GM23338 (cell line): ENCODE measurements around the gene OPRD1. TPM values are rescaled to one million over a fixed set of nuclear protein-coding genes. Genes with fewer than 3 reads are reported as not detected.

Source experiments
- ATAC-seq: fragments of 200-7000 bp; cut with Tn5 transposase; 3 replicates; pipeline ENCODE4 v1.9.1; 2020
- DNase-seq: peaks from one replicate; pipeline ENCODE4 v3.0.0-alpha.2; 2015; ENCODE audit warnings: low spot score
- H2AFZ ChIP-seq: fragments of 200-600 bp; sonication (generic); 2 replicates; pipeline ENCODE4 v1.8.0; 2016; ENCODE audit warnings: antibody characterized with exemption, mild to moderate bottlenecking, moderate library complexity
- H3F3A ChIP-seq: fragments of 200-600 bp; sonication (generic); replicated peaks from 2 replicates; pipeline ENCODE4 v1.8.0; 2017; ENCODE audit warnings: antibody characterized with exemption, mixed run types, low read depth
- H3K27ac ChIP-seq: fragments of 200-600 bp; sonication (generic); 2 replicates; pipeline ENCODE4 v1.6.1; 2016; ENCODE audit warnings: low read depth
- H3K27me3 ChIP-seq: fragments of 200-600 bp; sonication (generic); 2 replicates; pipeline ENCODE4 v1.8.0; 2016; ENCODE audit warnings: mild to moderate bottlenecking, mixed run types, moderate library complexity; ENCODE audit not compliant: insufficient read depth
- H3K36me3 ChIP-seq: fragments of 200-600 bp; sonication (generic); 2 replicates; pipeline ENCODE4 v1.8.0; 2016; ENCODE audit warnings: mild to moderate bottlenecking; ENCODE audit not compliant: insufficient read depth
- H3K4me1 ChIP-seq: fragments of 200-600 bp; sonication (generic); 2 replicates; pipeline ENCODE4 v1.8.0; 2016; ENCODE audit warnings: mild to moderate bottlenecking, moderate library complexity; ENCODE audit not compliant: insufficient read depth
- H3K4me2 ChIP-seq: fragments of 200-600 bp; sonication (generic); 2 replicates; pipeline ENCODE4 v1.7.1; 2017; ENCODE audit warnings: mixed run types
- H3K4me3 ChIP-seq: fragments of 200-600 bp; sonication (generic); 2 replicates; pipeline ENCODE4 v1.6.1; 2016; ENCODE audit warnings: mixed run types
- H3K79me2 ChIP-seq: fragments of 200-600 bp; sonication (generic); replicated peaks from 2 replicates; pipeline ENCODE4 v1.8.0; 2017; ENCODE audit warnings: mild to moderate bottlenecking; ENCODE audit not compliant: insufficient read depth
- H3K9me2 ChIP-seq: fragments of 200-600 bp; sonication (generic); 2 replicates; pipeline ENCODE4 v1.8.0; 2017; ENCODE audit not compliant: insufficient read depth
- H4K20me1 ChIP-seq: fragments of 200-600 bp; sonication (generic); replicated peaks from 2 replicates; pipeline ENCODE4 v1.8.0; 2017; ENCODE audit warnings: mild to moderate bottlenecking; ENCODE audit not compliant: insufficient read depth
- H3K27ac Mint-ChIP-seq: 2 replicates; pipeline ENCODE4 v1.8.0; 2020; ENCODE audit warnings: inconsistent platforms, mild to moderate bottlenecking, moderate library complexity, mixed read lengths
- H3K27me3 Mint-ChIP-seq: 3 replicates; pipeline ENCODE4 v1.8.0; 2022; ENCODE audit warnings: low read depth, mild to moderate bottlenecking, moderate library complexity, mixed read lengths, inconsistent platforms; ENCODE audit not compliant: insufficient read depth, poor library complexity
- H3K36me3 Mint-ChIP-seq: 3 replicates; pipeline ENCODE4 v1.8.0; 2021; ENCODE audit warnings: low read depth, mild to moderate bottlenecking, inconsistent platforms, moderate library complexity, mixed read lengths
- H3K4me1 Mint-ChIP-seq: 3 replicates; pipeline ENCODE4 v1.8.0; 2020; ENCODE audit warnings: mild to moderate bottlenecking, inconsistent platforms, mixed read lengths
- H3K4me3 Mint-ChIP-seq: 3 replicates; pipeline ENCODE4 v1.8.0; 2021; ENCODE audit warnings: moderate library complexity, mild to moderate bottlenecking, inconsistent platforms, mixed read lengths
- H3K9me3 Mint-ChIP-seq: 3 replicates; pipeline ENCODE4 v1.8.0; 2020; ENCODE audit warnings: moderate library complexity, mild to moderate bottlenecking, inconsistent platforms, mixed read lengths
- CTCF ChIP-seq, 2 experiments: fragments of 200-600 bp in 1 of 2; sonication (generic) in 1 of 2; conservative IDR thresholded peaks; 2 replicates each; pipeline versions ENCODE4 v1.5.1 to v1.6.1; 2016 to 2017; ENCODE audit warnings: antibody characterized with exemption in 2 of 2, low read depth in 2 of 2, mild to moderate bottlenecking in 2 of 2, moderate library complexity in 1 of 2
- ETS1 ChIP-seq: IDR thresholded peaks from 2 replicates; pipeline ENCODE4 v1.6.1; 2016; ENCODE audit warnings: antibody characterized with exemption
- EZH2 ChIP-seq: fragments of 200-600 bp; sonication (generic); IDR thresholded peaks from one replicate; pipeline ENCODE4 v1.8.0; 2017; ENCODE audit warnings: antibody characterized with exemption, mild to moderate bottlenecking, low read depth; ENCODE audit not compliant: unreplicated experiment
- EZH2phosphoT487 ChIP-seq: fragments of 200-600 bp; sonication (generic); IDR thresholded peaks from one replicate; pipeline ENCODE4 v1.8.1; 2018; ENCODE audit warnings: antibody characterized with exemption; ENCODE audit not compliant: unreplicated experiment
- NANOG ChIP-seq: IDR thresholded peaks from 2 replicates; pipeline ENCODE4 v1.6.1; 2016; ENCODE audit warnings: antibody characterized with exemption, borderline replicate concordance
- POLR2AphosphoS5 ChIP-seq: IDR thresholded peaks from 2 replicates; pipeline ENCODE4 v1.6.1; 2016; ENCODE audit warnings: antibody characterized with exemption, low read depth
- REST ChIP-seq: IDR thresholded peaks from one replicate; pipeline ENCODE4 v1.6.1; 2018; ENCODE audit warnings: antibody characterized with exemption; ENCODE audit not compliant: unreplicated experiment
- STAT1 ChIP-seq: IDR thresholded peaks from one replicate; pipeline ENCODE4 v1.6.1; 2016; ENCODE audit warnings: antibody characterized with exemption; ENCODE audit not compliant: unreplicated experiment
- ZNF331 ChIP-seq: fragments of 250-450 bp; sonication (Bioruptor Pico); IDR thresholded peaks from 2 replicates; pipeline ENCODE4 v1.5.0; 2020; ENCODE audit warnings: low read depth, mild to moderate bottlenecking, moderate library complexity
- ZNF462 ChIP-seq: fragments of 250-450 bp; sonication (Bioruptor Pico); IDR thresholded peaks from 2 replicates; pipeline ENCODE4 v1.5.0; 2020; ENCODE audit warnings: mild to moderate bottlenecking, moderate library complexity
- polyA plus RNA-seq: library from polyadenylated mRNA; unstranded; fragments of >200 nt; fragmentation: Nextera tagmentation; extraction: Ambion mirVana; gene quantifications from 2 replicates; pipeline ENCODE4 v1.2.1, GENCODE V29; 2016
- total RNA-seq: library from RNA; depleted of rRNA; stranded (reverse); fragments of >200 nt; shearing (Covaris generic); gene quantifications from 2 replicates; pipeline ENCODE4 v1.2.3, GENCODE V29; 2014

OPRD1 gene
- total and polyA plus RNA-seq, 2 experiments from 2014 or later = 0.55 to 2.3 TPM

GRCh38 chr1:28894785-28895184, 82.8 kb downstream of the OPRD1 start (continued):
- TF ChIP-seq NANOG (no peak), REST (no peak), CTCF (conservative IDR thresholded peaks at IDR 0.05; ENCODE audit: low read depth in 2 of 2) (no peak), ETS1 (no peak), ZNF331 (CRISPR knock-in tag) (no peak), POLR2AphosphoS5 (no peak), EZH2 (no peak)

- no peaks in the 10 kb centered on the region for H3K79me2 ChIP-seq
- no peaks in the 10 kb centered on the region for H3K36me3 ChIP-seq
- Mint-ChIP-seq H3K4me3 (no peak overlapping the region), H3K9me3 (no peaks in the 10 kb centered on the region), H3K4me1 (peaks cover 12% of the 10 kb centered on the region; the same call in 1 of the 3 replicates), H3K27me3 (peaks cover 1% of the 10 kb centered on the region), H3K27ac (no peak overlapping the region), H3K36me3 (no peaks in the 10 kb centered on the region)
- H4K20me1 ChIP-seq = no peaks in the 10 kb centered on the region
- no peak overlapping the region for H3K27ac ChIP-seq
- no peak for DNase-seq
- ATAC-seq = no peak
- H3K9me2 ChIP-seq = no peaks in the 10 kb centered on the region
- no peak overlapping the region for H3K4me2 ChIP-seq
- no peak overlapping the region for H2AFZ ChIP-seq
- no peaks in the 10 kb centered on the region for H3K4me1 ChIP-seq
- no peaks in the 10 kb centered on the region for H3K27me3 ChIP-seq
- no peak overlapping the region for H3K4me3 ChIP-seq
- H3F3A ChIP-seq = no peaks in the 10 kb centered on the region
- TF ChIP-seq ETS1 (no peak), NANOG (no peak), STAT1 (no peak), EZH2phosphoT487 (no peak), ZNF462 (CRISPR knock-in tag) (no peak)
Observed at GRCh38 chr1:28895896-28896608, 84.1 kb downstream of the OPRD1 start.
